GM18873 (cell line): ENCODE measurements around the gene AQP4.

Experiments used
- ATAC-seq: cut with Tn5 transposase; IDR thresholded peaks from one replicate; pipeline ENCODE4 v1.9.1; 2021; ENCODE audit warnings: mild to moderate bottlenecking, moderate library complexity, moderate number of reproducible peaks; ENCODE audit not compliant: unreplicated experiment, low FRiP score

Gene AQP4, protein sequence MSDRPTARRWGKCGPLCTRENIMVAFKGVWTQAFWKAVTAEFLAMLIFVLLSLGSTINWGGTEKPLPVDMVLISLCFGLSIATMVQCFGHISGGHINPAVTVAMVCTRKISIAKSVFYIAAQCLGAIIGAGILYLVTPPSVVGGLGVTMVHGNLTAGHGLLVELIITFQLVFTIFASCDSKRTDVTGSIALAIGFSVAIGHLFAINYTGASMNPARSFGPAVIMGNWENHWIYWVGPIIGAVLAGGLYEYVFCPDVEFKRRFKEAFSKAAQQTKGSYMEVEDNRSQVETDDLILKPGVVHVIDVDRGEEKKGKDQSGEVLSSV

DNA sequence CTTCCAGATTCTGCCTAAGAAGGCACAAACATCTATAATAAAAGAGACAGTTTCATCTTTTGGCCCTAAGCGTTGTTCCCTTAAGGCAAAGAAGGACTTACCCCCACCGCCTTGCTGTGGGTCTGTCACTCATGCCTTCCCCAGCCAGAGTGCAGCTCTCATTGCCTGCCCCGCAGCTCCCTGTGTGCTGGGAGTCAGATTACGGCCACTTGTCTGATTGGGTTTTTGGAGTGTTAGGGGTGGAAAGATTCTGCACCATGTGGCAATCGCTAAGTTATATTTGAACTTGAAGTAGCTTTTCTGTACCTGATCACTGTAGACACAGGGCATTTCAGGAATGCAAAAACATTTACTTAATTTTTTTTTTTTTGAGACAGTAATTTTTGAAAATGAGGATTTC, at the start of gene AQP4:
TSS of gene AQP4 (minus strand) at position 151 of the 400 bp plus-strand sequence. CDS start at position 133, 18 bp downstream.
- ATAC-seq = no peak

DNA sequence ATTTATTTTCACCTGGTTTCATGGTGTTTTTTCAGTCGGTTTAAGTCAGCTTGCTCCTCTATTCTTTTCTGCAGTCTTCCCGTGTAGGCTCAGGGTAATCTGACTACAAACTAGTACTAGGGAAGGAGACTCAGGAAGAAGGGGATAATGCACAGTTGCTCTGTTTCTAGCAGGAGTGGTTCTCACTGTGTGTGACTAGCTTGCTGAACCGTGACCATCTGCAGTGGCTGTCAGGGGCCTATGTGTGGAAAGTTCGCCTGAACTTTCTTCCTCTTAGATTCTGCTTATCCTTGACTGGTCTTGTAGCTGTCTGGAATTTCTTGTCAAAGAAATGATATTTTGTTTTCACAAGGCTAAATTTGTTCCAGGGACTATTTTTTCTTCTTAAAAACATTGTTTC, 46.3 kb upstream of the AQP4 start:
- ATAC-seq = no peak

DNA sequence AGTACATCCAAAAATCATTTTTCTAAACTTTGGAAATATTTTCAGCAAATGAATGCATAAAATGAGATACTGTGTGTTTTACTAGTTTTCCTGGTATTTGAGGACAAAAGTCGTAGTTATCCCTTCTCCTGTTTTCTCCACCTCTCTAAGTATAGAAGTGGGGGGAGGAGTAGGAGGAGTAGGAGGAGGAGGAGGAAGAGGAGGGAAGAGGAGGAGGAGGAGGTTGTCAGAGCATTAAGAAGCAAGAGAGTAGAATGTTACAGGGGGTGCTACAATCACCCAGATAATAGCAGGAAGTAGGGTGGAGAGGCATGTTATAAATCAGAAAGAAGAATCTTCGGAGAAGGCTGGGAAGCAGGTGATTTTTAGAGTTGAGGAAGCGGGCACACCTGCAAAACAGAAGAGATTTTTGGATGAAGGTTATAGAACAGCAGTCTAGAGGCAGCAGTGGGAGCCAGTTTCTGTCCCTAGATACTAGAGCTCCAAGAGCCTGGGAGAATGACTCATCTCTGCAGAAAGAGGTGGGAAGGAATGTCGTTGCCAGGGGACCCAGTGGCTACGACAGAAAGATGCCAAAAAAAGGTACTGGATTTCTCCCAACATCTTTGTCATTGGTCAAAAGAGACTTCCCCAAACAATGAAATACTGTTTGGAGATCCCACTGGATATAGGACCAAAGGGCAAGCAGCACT, 44.2 kb upstream of the AQP4 start:
- ATAC-seq = no peak

DNA sequence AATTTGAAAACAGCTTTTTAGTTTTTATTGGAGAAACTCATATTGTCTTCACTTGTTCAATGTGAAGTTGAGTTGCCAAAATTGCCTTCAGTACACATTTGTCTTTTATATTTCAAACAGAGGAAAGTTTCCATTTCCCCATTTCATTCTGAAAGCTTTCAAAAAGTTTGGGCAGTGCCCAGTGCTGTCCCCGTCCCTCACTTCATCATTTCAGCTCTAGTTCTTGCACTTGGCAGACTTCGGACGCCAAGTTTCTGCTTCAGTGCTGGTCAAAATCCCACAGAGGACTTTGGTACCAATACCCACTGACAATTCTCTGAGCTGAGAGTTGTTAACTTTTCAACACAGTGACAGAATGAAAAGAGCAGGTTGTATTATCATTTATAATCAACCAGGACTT, 43.4 kb upstream of the AQP4 start:
- ATAC-seq = no peak

DNA sequence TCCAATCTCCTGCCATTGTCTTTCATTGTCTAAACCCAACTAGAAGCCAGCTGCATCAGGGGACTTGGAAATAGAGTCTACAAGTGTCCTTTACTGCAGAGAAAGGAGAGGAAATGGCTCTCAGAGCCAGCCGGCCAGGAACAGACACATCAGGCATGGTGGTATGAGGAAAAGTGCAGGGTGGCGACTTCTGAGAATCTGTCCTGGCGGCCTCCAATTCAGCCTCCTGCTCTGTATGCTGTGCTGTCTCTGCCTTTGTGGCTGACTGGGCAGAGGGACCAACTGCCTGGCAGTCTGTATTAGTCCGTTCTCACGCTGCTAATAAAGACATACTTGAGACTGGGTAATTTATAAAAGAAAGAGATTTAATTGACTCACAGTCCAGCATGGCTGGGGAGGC, 36.8 kb upstream of the AQP4 start:
- no peak for ATAC-seq

DNA sequence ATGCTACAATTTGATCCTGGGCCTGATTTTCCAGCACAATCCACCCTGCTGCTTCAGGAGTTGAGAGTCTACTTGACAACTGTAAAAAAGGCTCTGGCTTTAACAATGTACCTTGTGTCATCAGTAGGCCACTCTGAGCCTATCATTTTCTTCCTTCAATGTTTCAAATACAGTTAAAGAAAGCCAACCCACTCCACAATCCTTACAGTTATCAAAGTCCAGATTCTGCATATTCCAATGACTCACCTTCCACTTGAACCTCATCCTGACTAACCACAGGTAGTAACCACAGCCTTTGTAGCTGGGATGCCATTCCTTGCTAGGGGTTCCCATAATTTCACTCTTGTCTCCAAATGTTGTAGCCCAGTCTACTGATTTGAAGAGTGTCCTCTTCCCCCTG, 35.5 kb upstream of the AQP4 start:
- ATAC-seq = no peak

DNA sequence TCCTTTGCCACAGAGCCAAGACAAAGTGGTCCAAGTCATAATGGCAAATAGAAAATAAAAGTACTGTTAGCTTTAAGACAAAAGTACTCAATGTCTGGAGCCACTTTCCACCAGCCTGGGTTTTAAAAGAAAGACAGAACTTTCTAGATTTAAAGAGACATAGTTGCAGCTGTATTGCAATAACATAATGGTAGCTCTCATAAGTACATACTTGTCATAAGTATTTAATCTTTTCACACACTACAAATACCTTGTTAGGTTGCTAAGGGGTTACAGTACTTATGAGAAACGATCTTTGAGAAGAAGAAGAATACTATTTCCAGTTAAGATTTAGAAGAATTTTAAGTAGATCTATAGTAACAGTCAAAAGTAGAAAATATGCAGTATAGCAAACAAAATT, 28.9 kb upstream of the AQP4 start:
- ATAC-seq = no peak

DNA sequence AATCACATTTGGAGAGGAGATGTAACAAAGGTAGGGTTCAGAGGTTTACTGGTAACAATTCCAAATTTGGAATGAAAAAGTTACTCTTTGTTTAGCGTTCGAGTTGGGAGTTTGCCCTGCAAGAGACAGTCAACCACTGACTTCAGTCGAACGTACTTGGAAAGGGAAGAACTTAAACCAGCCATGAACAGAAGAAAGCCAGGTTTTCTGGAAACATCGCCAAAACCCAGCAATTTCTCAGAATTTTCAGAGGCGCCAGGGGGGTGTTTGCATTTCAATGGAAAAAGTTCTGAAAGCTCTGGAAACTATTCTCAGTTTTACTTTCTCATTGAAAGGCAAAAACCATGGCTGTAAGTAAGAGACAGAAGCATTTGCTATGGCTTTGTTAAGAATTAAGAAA, 28.5 kb upstream of the AQP4 start:
- no peak for ATAC-seq

DNA sequence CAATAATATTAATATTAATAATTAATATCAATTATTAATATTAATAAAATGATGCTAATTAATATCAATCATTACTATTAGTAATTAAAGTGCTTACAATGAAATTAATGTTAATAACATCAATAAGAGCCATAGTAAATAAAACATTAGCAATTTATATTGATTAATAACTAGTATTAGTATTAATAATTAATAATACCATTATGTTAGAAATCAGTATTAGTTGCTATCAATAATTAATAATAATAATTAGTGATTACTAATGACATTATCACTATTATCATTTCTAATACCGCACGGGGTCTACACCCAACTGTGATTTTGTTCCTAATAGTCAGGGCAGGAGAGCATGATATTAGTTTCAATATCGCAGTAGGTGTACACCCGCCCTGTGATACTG, 22.8 kb upstream of the AQP4 start:
- ATAC-seq = no peak

DNA sequence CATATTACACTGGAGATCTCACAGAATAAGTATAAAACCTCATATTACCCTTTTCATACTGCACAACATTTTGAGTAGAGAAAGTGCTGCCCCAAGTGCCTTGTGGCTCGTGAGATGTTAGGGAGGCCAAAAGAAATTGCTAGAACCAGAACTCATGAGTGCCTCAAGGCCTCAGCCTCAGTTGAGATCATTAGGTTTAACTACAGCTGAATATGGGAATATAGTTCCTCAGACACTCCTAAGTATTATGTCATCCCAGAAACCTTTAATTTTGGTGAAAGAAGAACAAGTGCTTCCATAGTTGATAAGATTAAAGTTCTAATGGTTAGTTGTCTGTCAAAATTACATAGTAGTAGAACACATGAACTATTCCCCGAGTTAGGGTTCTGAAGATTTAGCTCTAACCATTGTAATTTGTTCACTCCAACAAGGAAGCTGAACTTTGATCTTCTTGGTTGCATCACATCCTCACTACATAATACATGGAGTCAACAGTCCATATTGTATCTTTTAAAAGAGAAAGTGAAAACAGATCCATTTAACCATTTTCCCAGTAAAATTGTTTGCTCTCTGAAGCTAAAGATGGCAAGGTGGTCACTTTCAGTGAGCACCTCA, 9.6 kb upstream of the AQP4 start:
- no peak for ATAC-seq

DNA sequence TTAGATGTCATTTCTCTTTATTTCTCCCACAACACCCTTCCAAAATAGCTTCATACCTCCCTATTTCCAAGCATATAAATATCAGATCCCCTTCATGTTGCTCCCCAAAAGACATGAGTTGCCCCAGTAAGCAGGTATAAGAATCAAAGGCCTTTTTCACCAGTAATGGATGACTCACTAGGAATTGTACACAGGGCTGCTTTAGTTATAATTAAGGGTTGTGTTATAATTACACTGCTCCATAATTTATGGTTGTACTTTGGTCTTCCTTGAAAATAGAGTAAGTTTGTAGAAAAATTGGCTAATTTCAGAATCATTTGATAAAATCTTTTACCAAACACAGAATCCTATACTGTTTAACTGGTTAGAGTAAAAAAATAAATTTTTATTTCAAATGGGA, 8.8 kb upstream of the AQP4 start:
- ATAC-seq = no peak

DNA sequence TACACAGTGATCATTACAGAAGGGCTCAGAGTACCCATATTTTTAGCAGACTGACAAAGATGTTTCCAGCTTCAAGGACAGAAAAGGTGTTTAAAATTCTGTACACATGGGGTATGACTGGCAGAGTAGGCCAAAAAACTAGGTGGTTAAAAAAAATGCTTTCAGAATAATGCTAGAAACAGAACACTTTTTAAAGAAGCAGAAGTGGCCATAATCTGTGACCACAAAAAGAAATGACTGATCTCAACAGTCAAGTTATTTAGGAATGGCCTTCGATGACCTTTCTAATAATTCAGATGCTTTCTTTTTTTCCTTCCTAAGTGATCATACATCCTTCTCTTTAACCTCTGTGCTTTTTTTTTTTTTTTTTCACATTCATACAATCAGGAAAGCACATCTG, 4.1 kb upstream of the AQP4 start:
- ATAC-seq = no peak

DNA sequence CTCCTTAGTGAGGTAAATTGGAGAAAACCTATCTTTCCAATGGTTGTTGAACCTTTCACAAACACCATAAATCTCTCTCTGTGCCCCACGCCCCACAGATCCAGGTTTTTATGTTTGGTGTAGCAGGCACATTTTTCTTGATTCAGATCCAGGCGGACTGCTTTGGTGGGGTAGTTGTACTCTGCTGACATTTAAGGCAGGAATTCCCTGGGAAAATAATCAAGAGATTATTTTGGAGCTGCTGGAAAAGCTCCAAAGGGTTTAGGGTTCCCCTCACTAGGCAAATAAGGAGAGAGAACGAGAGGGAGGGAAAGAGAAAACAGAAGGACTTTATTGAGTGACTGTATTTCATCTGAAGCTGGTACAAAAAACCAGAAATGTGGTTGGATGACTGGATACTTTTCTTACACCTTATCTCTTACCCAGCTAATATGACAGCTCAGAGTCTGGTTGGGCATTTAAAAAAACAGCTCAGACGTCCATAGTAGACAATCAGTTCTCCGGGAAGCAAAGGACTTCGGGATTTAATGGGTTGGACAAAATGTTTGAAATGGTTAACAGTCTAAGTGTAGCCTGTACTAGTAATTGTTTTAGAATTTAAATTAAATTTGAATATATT, 3.6 kb upstream of the AQP4 start:
- ATAC-seq = no peak

DNA sequence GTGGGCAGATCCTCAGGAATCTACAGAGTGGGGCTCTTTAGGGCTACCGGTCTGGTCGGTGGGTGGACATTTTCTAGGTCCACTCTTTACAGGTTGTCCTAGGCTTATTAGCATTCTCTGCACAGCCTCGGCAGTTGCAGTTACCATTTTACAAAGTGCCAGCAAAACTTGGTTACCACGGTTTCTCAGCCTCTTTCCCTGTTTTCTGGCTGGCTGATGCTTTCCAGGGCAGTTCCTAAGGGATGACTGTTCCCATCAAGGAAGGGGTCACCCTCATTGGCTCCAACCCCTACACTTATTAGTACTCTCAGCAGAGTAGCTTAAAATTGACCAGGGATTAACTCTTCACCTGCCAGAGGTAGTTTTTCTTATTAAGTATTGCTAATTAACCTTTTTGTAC, 2.0 kb upstream of the AQP4 start:
- ATAC-seq = no peak

DNA sequence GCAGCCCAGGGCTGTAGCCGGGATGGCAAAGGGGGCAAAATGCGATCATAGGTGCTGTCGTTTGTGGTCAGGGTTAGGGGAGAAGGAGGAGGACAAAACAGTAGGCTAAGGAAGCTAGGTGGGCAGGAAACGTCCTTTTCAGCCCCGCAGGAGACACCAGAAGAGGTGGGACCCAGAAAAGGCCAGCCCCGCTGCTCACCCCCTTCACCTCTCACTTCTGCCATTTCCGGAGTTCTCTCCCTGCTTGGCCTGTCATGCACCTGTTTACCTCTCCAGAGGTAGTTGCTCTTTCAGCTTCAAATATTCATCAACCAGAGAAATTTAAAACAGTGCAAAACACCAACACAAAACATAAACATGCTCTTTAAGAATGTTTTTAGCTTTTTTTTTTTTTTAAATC, 849 bp downstream of the AQP4 start:
- no peak for ATAC-seq

DNA sequence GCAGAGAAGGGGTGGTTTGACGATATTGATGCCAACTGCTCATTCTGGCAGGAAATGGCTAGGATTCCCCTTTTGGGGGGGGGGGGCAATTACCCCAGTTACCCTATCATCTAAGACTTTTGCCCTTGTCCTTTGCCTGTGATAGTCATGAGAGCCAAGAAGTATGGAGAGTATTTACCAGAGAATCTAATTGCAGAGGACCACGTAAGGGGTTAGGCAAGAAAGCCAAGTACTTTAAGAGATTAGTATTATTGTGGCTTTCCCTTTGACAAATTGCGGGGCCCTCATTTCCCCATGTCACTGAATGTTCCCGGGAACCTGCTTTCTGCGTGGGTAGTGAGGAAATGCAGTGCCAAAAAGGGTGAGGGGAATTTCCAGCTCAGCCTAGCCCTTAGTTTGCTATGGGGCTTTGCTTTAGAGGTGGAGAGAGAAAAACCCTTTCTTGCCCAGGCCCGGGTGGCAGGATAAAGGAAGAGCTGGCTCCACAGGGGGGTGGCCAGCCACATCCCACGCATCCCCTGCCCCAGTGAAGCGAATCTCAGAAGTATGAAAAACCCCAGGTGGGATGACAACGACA, 1.5 kb downstream of the AQP4 start:
- ATAC-seq = no peak

DNA sequence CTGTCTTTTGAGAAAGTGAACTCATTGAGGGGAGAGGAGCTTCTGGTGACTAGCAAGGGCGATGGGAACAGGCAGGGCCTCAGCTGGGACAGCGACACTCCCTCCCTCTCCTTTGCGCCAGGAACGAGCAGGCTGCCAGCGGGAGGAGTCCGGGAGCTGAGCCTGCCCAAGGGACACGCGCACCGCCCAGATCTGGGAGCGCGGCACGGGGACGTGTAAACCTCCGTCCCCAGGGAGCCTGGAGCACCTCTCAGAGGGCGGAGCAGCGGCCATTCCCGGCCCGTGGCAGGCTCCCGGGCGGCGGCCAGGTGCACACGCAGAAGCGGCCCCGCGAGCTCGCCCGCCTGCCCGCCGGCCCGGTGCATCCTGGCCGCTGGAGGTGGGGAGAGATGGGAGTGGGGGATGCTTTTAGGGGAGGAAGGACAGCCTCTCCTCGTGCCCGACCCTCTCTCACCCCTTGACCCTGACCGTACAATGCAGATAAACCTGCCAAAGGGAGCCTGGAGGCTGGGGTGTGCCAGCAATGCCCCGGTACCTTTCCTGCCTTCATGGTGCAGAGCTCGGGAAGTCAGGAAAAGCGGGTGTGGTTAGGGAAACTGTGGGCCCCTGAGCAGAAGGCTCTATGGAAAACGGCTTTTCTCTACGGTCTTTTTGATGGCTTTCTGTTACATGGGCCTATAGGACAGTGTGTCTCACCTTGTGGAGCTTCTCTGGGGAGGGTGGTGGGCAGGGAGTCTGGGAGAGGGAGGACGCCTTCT, 2.2 kb downstream of the AQP4 start:
- ATAC-seq = no peak

DNA sequence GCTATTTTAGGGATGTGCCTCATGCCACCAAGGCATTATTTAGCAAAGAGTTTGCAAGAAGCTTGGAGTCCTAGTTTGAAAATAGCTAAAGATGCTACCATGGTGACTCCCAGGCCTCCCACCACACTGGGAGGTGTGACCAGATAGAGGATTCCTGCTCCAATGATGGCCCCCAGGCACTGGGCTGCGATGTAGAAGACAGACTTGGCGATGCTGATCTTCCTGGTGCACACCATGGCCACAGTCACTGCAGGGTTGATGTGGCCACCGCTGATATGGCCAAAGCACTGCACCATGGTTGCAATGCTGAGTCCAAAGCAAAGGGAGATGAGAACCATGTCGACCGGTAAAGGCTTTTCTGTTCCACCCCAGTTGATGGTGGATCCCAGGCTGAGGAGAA, 3.4 kb downstream of the AQP4 start:
- no peak for ATAC-seq

DNA sequence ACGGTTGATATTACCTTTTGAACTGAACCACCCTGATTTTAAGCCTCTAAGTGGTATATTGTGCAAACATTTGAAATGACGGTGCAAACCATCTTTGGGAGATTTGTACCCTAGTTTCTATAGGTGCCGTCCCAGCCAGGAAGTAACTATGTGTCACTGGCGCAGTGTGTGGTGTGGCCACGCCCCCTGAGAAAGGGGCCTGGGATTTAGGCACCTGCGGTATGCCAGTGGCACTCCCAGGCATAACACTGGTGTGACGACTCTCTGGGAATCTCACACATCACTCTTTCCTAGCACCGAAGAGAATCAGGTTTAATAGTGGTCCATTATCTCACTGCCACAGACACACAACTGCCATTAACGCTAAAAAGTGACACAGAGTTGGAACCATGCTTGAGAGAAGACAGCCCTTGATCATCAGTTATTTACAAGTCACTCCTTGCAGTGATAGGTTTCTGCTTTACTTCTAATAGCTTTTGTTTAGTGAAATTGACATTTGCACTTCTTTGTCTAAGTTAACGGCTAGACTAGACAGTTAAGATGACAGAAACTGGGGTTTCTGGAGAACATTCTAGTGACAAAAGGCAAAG, 11.1 kb downstream of the AQP4 start:
- ATAC-seq = no peak

DNA sequence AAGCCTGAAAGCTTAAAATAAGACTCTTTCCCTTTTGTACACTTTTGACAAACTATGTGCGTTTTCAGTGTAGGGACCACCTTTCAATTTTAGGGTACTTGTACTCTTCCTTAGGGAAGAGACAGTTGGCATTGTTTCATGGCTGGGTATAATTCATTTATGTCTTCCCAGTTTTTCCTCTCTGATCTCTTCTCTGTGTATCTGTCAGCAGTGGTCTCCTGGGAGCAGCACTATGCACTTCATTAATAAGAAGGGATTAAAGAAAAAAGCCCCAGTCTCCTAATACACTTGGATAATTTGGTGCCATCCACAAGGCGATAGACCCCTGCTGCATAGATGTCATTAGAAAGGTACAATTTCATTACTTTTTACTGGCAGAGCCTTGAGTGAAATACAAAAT, 12.1 kb downstream of the AQP4 start:
- no peak for ATAC-seq
